NCI-H82 treated with DMSO at 0.1 percent for 48 hours (cell line): Measurements from ENCODE around the gene ART1.
"Not testable (repeated sequence)": the region's sequence is repeated elsewhere in the genome, so short reads cannot be mapped to it uniquely, and the experiment has no call there.

ENCODE experiments used
- DNase-seq: peaks from one replicate; lab custom pipeline; 2025; ENCODE audit not compliant: unreplicated experiment; lab: John Stamatoyannopoulos, UW

Gene ART1

DNA sequence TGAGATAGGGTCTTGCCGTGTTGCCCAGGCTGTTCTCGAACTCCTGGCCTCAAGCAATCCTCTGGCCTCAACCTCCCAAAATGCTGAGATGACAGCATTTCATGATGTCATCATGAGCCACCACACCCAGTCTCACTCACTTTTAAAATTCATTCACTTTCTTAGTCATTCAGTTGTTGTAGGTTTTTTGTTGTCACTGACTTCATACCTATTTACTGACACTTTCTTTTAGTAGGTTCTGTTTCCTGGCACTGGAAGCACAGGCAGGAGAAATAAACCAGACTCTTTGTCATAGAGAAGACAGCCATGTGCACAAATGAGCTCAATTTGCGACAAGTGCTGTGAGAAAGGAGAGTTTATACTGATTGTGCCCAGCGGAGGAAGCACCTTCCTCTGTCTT lies 13.6 kb upstream of the ART1 start:
- DNase-seq, result no peak

GRCh38 chr11:3632070-3632660 lies 12.8 kb upstream of the ART1 start:
- no peak for DNase-seq

DNA sequence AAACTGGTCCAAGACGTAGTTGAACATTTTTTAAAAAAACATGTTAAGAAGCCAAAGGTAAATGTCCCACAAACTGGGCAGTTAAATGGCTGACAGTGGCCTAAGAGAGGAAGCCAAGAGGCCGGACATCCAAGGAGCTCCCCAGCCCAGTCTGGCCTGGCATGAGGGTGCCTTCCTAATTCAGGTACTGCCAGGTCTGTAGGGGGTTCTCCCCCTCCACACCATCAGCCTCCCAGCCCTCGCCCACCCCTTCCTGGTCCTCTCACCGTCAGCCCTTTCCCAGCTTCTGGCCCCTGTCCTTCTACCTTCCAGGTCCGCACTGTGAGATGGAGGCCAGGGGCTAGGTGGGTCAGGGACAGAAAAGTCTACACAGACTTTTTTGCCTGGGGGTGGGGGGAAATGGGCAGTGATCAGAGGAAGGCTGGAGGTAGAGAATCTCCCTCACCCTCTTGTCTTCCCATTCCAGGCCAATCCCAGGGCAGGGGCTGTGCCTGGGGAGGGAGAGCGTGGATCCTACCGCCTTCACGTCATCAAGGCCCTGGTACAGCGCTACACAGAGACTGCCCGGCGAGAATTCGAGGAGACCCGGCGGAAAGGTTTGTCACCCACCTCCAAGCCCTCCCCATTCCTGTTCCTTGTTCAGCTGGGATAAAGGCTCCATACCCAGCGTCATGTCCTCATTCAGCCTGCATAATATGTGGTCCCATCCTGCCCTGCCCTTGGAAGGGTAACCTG lies 9.1 kb upstream of the ART1 start:
- no peak for DNase-seq

- no peak for DNase-seq
Observed at GRCh38 chr11:3637201-3637600, 7.7 kb upstream of the ART1 start.

- DNase-seq, result no peak
Observed at GRCh38 chr11:3638513-3638912, 6.4 kb upstream of the ART1 start.

- no peak for DNase-seq
Observed at GRCh38 chr11:3639841-3640240, 5.1 kb upstream of the ART1 start.

DNA sequence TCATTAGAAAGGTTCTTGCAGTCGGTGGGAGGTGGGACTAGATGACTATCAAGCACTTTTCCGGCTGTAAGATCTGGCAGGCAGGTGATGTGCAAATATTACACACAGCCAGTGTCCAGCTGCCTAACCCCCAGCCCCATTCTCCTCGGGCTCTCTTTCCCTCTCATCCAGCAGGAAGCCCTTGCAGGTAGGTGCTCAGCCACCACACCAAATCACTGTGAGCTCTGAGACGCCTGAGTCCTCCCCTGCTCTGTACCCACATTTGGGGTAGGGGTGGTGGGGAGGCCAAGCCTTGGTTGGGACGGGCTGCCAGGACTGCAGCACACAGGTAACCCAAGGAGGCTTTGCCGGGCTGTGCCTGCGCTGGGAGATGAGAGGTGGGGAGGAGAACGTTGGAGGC lies 3.7 kb upstream of the ART1 start:
- DNase-seq, result no peak

DNA sequence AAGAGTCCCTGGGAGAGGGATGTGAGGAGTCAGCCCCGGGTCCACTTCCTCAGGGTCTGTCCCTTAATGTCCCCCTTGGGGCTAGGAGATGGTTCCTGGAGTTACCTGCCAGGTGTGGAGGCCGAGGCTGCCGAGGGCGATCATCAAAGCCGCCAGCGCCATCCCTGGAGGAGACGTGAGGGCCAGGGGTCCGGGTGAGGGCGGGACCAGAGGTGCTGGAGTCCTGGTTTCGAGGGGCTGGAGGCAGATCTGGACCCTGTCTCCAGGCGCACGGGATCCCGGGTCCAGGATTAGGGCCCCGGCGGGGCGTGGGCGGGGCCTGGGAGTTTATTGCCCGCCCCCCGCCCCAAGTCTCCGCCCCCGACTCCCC lies 3.2 kb upstream of the ART1 start, which contains the start of gene ART5:
ART5 (minus strand) TSS at position 292 of the 370 bp plus-strand sequence; CDS start at position 162, 130 bp downstream.
- no peak for DNase-seq

DNA sequence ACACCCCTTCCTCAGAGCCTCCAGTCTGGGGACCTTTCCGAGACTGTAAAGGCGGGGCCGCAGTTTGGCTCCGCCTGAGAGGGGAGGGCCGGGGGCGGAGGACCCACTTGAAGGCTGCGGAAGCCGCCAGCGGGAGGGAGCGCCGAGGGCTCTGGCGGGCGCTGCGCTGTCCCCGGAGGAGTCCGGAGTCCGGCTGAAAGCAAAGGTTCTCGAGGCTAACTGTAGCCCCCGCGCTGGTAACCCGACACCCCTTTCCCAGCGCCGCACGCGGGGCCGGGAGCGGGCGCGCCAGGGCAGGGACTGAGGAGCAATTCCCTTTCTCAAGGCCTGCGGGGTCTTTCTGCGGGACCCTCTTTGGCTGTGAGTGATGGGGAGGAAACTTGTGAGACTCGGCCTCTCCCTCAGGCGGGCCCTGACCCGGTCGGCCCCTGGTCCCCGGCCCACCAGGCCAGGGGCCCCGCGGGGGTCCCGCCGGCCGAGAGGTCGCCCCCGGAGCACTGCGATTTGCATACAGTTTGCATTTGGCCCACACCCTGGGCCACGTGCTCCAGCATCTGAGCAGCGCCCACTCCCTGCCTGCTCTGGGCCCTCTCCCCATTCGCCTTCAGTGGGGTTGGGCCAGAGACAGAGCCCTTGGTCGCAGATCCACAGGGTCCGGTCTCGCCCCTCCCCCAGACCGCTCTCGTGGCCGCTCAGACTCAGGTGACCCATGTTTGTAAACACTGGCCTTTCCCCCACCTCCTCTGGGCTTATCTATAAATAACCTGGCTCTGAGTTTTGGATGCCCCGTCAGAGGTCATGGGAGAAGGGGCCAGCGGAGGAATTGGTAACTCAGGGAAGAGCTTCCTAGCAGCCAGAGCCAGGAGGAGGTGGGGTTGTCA lies 2.6 kb upstream of the ART1 start:
- peak; percentile 24 for DNase-seq

GRCh38 chr11:3643102-3643546 lies 1.8 kb upstream of the ART1 start:
- DNase-seq, result not testable (repeated sequence)

DNA sequence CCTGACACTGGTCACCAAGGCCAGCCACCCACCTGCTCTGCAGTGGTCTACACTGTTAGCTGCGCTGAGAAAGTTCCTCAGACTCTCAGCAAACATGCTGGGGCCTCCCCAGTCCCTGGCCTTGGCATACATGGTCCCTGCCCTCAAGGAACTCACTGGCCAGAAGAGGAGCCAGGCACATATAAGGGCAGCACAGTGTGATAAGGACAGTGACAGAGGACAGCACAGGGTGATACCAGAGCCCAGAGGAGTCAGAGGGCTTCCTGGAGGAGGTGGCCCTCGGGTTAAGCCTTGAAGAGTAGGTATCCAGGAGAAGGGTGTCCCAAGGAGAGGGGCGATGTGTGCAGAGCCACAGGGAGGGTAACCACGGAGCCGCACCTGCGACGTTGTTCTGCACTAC lies 624 bp downstream of the ART1 start:
- DNase-seq, result no peak

- not testable (repeated sequence) for DNase-seq
Observed at GRCh38 chr11:3648843-3649242, 3.9 kb downstream of the ART1 start.

- DNase-seq, result not testable (repeated sequence)
Observed at GRCh38 chr11:3649374-3649773, 4.4 kb downstream of the ART1 start.

DNA sequence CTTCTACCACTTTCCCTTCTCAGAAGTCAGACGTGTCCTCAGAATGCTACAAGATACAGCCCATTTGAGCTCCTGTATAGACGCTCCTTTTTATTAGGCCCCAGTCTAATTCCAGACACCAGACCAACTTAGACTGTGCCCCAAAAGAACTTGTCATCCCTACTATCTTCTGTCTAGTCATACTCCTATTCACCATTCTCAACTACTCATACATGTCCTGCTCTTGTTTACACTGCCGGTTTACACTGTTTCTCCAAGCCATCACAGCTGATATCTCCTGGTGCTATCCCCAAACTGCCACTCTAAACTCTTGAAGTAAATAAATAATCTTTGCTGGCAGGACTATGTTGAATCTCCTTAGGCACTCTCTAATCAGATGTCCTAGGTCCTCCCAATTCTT lies 7.6 kb downstream of the ART1 start:
- DNase-seq, result not testable (repeated sequence)

DNA sequence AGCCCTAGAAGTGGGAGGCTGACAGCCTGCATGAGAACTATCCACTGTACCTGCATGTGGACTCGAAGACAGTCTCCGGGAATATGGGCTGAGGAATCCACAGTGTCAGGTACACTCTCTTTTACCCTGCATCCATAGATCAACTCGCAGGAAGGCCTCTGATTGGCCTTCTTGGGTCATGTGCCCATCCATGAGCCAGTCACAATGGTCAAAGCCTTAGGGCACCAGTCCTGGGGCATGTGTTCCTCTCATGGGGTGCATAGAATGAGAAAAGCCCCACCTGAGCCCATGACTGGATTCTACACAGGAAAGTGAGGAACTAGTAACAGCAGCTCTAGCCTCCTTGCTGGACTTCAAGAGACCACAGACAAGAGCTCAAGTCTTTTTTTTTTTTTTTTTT lies 10.6 kb downstream of the ART1 start:
- DNase-seq, result no peak

GRCh38 chr11:3657331-3657730 lies 12.4 kb downstream of the ART1 start:
- not testable (repeated sequence) for DNase-seq

DNA sequence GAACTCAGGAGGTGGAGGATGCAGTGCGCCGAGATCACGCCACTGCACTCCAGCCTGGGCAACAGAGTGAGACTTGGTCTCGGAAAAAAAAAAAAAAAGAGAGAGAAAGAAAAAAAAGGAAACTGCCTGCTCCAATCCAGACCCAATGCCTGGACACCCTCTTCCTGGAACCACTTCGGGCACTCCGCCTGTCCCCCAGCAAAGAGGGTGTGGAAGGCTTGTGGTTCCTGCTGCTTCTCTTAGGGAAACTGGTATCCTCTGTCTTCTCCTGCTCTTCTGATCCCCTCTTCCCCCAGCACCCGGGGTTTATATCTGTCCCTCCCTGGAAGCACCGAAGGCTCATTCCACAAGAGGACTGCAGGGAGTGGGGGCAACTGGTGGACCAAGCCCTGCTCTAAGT lies 13.3 kb downstream of the ART1 start:
- no peak for DNase-seq

- no peak for DNase-seq
Observed at GRCh38 chr11:3659595-3660515, 14.9 kb downstream of the ART1 start.

GRCh38 chr11:3660960-3661359 lies 16.0 kb downstream of the ART1 start:
- DNase-seq, result no peak

DNA sequence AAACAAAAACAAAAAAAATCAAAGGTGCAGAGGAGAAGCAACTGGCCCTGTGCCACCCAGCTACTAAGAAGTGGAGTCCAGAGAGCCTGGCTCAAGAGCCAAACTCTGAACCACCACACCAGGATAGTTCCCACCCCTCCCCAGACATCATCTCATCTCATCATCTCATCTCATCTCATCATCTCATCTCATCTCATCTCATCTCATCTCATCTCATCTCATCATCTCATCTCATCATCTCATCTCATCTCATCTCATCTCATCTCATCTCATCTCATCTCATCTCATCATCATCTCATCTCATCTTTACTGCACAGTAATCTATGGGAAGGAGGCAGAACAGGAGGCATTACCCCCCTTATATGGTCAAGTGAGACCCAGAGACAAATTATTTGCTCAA lies 17.9 kb downstream of the ART1 start:
- DNase-seq, result no peak
